H9 (cell line): ENCODE data around the gene ALDH5A1. TPM values are rescaled to one million over a fixed set of nuclear protein-coding genes. Genes with fewer than 3 reads are reported as not detected.

ENCODE experiments used
- DNase-seq: peaks from one replicate; pipeline ENCODE4 v3.0.0-alpha.2; 2017
- H2AFZ ChIP-seq: one replicate; pipeline ENCODE4 v1.6.1; 2013; ENCODE audit warnings: mild to moderate bottlenecking, low read length, control low read depth, moderate library complexity
- H2AK5ac ChIP-seq: 2 replicates; pipeline ENCODE4 v1.6.1; 2013; ENCODE audit warnings: low read length, control low read depth, mixed read lengths; ENCODE audit not compliant: insufficient read length
- H2BK120ac ChIP-seq: one replicate; pipeline ENCODE4 v1.6.1; 2013; ENCODE audit warnings: low read depth, mild to moderate bottlenecking, low read length, control low read depth, inconsistent platforms; ENCODE audit not compliant: poor library complexity, severe bottlenecking
- H2BK12ac ChIP-seq: 2 replicates; pipeline ENCODE4 v1.6.1; 2013; ENCODE audit warnings: low read length, control low read depth, mixed read lengths, low read depth; ENCODE audit not compliant: insufficient read length
- H2BK15ac ChIP-seq: 2 replicates; pipeline ENCODE4 v1.6.1; 2013; ENCODE audit warnings: low read depth, low read length, control low read depth
- H2BK20ac ChIP-seq: one replicate; pipeline ENCODE4 v1.6.1; 2013; ENCODE audit warnings: low read depth, mild to moderate bottlenecking, low read length, control low read depth, inconsistent platforms; ENCODE audit not compliant: poor library complexity, severe bottlenecking
- H2BK5ac ChIP-seq: 2 replicates; pipeline ENCODE4 v1.6.1; 2013; ENCODE audit warnings: low read length, control low read depth, mixed read lengths; ENCODE audit not compliant: insufficient read length
- H3K14ac ChIP-seq: 2 replicates; pipeline ENCODE4 v1.6.1; 2013; ENCODE audit warnings: low read length, control low read depth; ENCODE audit not compliant: insufficient read depth
- H3K18ac ChIP-seq: 2 replicates; pipeline ENCODE4 v1.6.1; 2013; ENCODE audit warnings: low read depth, mild to moderate bottlenecking, mixed read lengths, low read length, control low read depth; ENCODE audit not compliant: insufficient read length
- H3K23ac ChIP-seq: 2 replicates; pipeline ENCODE4 v1.6.1; 2013; ENCODE audit warnings: low read length, control low read depth, mixed read lengths, low read depth; ENCODE audit not compliant: insufficient read length
- H3K23me2 ChIP-seq: 2 replicates; pipeline ENCODE4 v1.6.1; 2013; ENCODE audit warnings: low read depth, mild to moderate bottlenecking, mixed read lengths, low read length, control low read depth; ENCODE audit not compliant: insufficient read length, poor library complexity, severe bottlenecking
- H3K27ac ChIP-seq: 2 replicates; pipeline ENCODE4 v1.5.1; 2013; ENCODE audit warnings: low read length, control low read depth, mixed read lengths, low read depth; ENCODE audit not compliant: insufficient read length
- H3K27me3 ChIP-seq: 2 replicates; pipeline ENCODE4 v1.6.1; 2013; ENCODE audit warnings: low read length, control low read depth, inconsistent platforms; ENCODE audit not compliant: insufficient read depth
- H3K4ac ChIP-seq: 2 replicates; pipeline ENCODE4 v1.6.1; 2013; ENCODE audit warnings: low read depth, mild to moderate bottlenecking, control low read depth, inconsistent platforms, low read length, moderate library complexity
- H3K4me1 ChIP-seq: 2 replicates; pipeline ENCODE4 v1.6.1; 2013; ENCODE audit warnings: low read length, control low read depth, inconsistent platforms; ENCODE audit not compliant: insufficient read depth
- H3K4me2 ChIP-seq: 2 replicates; pipeline ENCODE4 v1.6.1; 2013; ENCODE audit warnings: low read length, control low read depth, mixed read lengths; ENCODE audit not compliant: insufficient read length, insufficient read depth
- H3K56ac ChIP-seq: 2 replicates; pipeline ENCODE4 v1.6.1; 2013; ENCODE audit warnings: low read depth, mild to moderate bottlenecking, mixed read lengths, low read length, control low read depth; ENCODE audit not compliant: insufficient read length
- H3K79me1 ChIP-seq: 2 replicates; pipeline ENCODE4 v1.6.1; 2013; ENCODE audit warnings: low read depth, mild to moderate bottlenecking, moderate library complexity, low read length, control low read depth, inconsistent platforms; ENCODE audit not compliant: insufficient read depth, poor library complexity, severe bottlenecking
- H3K79me2 ChIP-seq: 2 replicates; pipeline ENCODE4 v1.6.1; 2013; ENCODE audit warnings: low read length, control low read depth, inconsistent platforms; ENCODE audit not compliant: insufficient read depth
- H3K9ac ChIP-seq: 2 replicates; pipeline ENCODE4 v1.6.1; 2013; ENCODE audit warnings: low read length, control low read depth, mixed read lengths; ENCODE audit not compliant: insufficient read length; ENCODE audit errors: extremely low read depth
- H3K9me3 ChIP-seq: one replicate; pipeline ENCODE4 v1.6.1; 2013; ENCODE audit warnings: low read depth, low read length, inconsistent platforms; ENCODE audit not compliant: control insufficient read depth
- H3T11ph ChIP-seq: one replicate; pipeline ENCODE4 v1.6.1; 2013; ENCODE audit warnings: mild to moderate bottlenecking, low read length, control low read depth, inconsistent platforms
- H4K20me1 ChIP-seq: one replicate; pipeline ENCODE4 v1.6.1; 2013; ENCODE audit not compliant: control insufficient read depth, insufficient read length, insufficient read depth
- H4K5ac ChIP-seq: 2 replicates; pipeline ENCODE4 v1.6.1; 2013; ENCODE audit warnings: low read depth, mild to moderate bottlenecking, mixed read lengths, low read length, control low read depth; ENCODE audit not compliant: insufficient read length
- H4K8ac ChIP-seq: replicated peaks from 2 replicates; pipeline ENCODE4 v1.6.1; 2013; ENCODE audit warnings: low read length, control low read depth, mixed read lengths, low read depth; ENCODE audit not compliant: insufficient read length
- H4K91ac ChIP-seq: 2 replicates; pipeline ENCODE4 v1.6.1; 2013; ENCODE audit warnings: low read depth, mild to moderate bottlenecking, moderate library complexity, mixed read lengths, low read length, control low read depth; ENCODE audit not compliant: insufficient read length
- H3K27ac Mint-ChIP-seq, 3 experiments: 2 replicates in 2 of 3; 3 replicates in 1 of 3; pipeline ENCODE4 v1.8.0; 2020 to 2021; ENCODE audit warnings: mixed read lengths in 3 of 3, mild to moderate bottlenecking in 1 of 3, moderate library complexity in 1 of 3
- H3K27me3 Mint-ChIP-seq: 2 replicates; pipeline ENCODE4 v1.8.0; 2021; ENCODE audit warnings: low read depth, mild to moderate bottlenecking, moderate library complexity, mixed read lengths
- H3K36me3 Mint-ChIP-seq, 3 experiments: 2 replicates in 2 of 3; 3 replicates in 1 of 3; pipeline ENCODE4 v1.8.0; 2020 to 2021; ENCODE audit warnings: low read depth in 3 of 3, mixed read lengths in 3 of 3; ENCODE audit not compliant: insufficient read depth in 1 of 3
- H3K4me1 Mint-ChIP-seq, 2 experiments: 2 replicates each; pipeline ENCODE4 v1.8.0; 2020; ENCODE audit warnings: mixed read lengths in 2 of 2
- H3K4me3 Mint-ChIP-seq, 2 experiments: 2 replicates in 1 of 2; 3 replicates in 1 of 2; pipeline ENCODE4 v1.8.0; 2020 to 2021; ENCODE audit warnings: mild to moderate bottlenecking in 2 of 2, mixed read lengths in 2 of 2, moderate library complexity in 1 of 2
- H3K9me3 Mint-ChIP-seq, 2 experiments: 2 replicates in 1 of 2; 3 replicates in 1 of 2; pipeline ENCODE4 v1.8.0; 2020; ENCODE audit warnings: mild to moderate bottlenecking in 2 of 2, mixed read lengths in 2 of 2, moderate library complexity in 1 of 2
- WGBS: extraction: QIAGEN DNeasy Blood & Tissue Kit; methylation state at CpG from one replicate; pipeline ENCODE4 v1.1.7; 2013; ENCODE audit warnings: missing lambda C conversion rate, low lambda C conversion rate, mixed read lengths; ENCODE audit not compliant: insufficient read length; ENCODE audit errors: extremely low coverage; 5-methylcytosine and 5-hydroxymethylcytosine counted together
- total RNA-seq: library from RNA; stranded (reverse); gene quantifications from 2 replicates; pipeline ENCODE4 v1.2.1, GENCODE V29; 2021
- TF ChIP-seq, protein P1 (sequence below): fragments of 200-600 bp; sonication (generic); conservative IDR thresholded peaks from 3 replicates; pipeline ENCODE4 v1.8.0; 2021; ENCODE audit warnings: antibody characterized with exemption, mild to moderate bottlenecking

The ALDH5A1 gene
- total RNA-seq, 1 experiment from 2014 or later, result 5.4 TPM

- H3K27me3 ChIP-seq, result no peaks in the 10 kb centered on the region
- no peaks in the 10 kb centered on the region for H3K79me1 ChIP-seq
- H3T11ph ChIP-seq, result no peak overlapping the region
- H3K14ac ChIP-seq, result no peak overlapping the region
- no peak overlapping the region for H2BK12ac ChIP-seq
- Mint-ChIP-seq H3K27ac (no peak overlapping the region), H3K36me3 (no peaks in the 10 kb centered on the region; a peak in 1 of 7 replicates), H3K4me1 (peaks cover 5 to 7% of the 10 kb centered on the region in 2 experiments), H3K27me3 (peaks cover 17% of the 10 kb centered on the region), H3K9me3 (no peaks in the 10 kb centered on the region), H3K4me3 (no peak overlapping the region)
- no peak overlapping the region for H3K4me2 ChIP-seq
- no peak overlapping the region for H2BK15ac ChIP-seq
- H3K56ac ChIP-seq, result no peak overlapping the region
- no CpG with 5 or more reads among the region's 4 CpGs for WGBS
- H2BK120ac ChIP-seq, result no peak overlapping the region
- no peak overlapping the region for H3K18ac ChIP-seq
- no peak overlapping the region for H3K9ac ChIP-seq
- TF ChIP-seq, protein P1, sequence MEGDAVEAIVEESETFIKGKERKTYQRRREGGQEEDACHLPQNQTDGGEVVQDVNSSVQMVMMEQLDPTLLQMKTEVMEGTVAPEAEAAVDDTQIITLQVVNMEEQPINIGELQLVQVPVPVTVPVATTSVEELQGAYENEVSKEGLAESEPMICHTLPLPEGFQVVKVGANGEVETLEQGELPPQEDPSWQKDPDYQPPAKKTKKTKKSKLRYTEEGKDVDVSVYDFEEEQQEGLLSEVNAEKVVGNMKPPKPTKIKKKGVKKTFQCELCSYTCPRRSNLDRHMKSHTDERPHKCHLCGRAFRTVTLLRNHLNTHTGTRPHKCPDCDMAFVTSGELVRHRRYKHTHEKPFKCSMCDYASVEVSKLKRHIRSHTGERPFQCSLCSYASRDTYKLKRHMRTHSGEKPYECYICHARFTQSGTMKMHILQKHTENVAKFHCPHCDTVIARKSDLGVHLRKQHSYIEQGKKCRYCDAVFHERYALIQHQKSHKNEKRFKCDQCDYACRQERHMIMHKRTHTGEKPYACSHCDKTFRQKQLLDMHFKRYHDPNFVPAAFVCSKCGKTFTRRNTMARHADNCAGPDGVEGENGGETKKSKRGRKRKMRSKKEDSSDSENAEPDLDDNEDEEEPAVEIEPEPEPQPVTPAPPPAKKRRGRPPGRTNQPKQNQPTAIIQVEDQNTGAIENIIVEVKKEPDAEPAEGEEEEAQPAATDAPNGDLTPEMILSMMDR, result no peak
- H4K20me1 ChIP-seq, result no peaks in the 10 kb centered on the region
- no peak overlapping the region for H2AK5ac ChIP-seq
- DNase-seq, result no peak
- H3K4ac ChIP-seq, result no peak overlapping the region
- no peaks in the 10 kb centered on the region for H3K79me2 ChIP-seq
- no peak overlapping the region for H3K23ac ChIP-seq
- H3K27ac ChIP-seq, result no peak overlapping the region
- no peak overlapping the region for H2BK5ac ChIP-seq
- no peaks in the 10 kb centered on the region for H3K9me3 ChIP-seq
- no peak overlapping the region for H2AFZ ChIP-seq
- H3K23me2 ChIP-seq, result no peaks in the 10 kb centered on the region
- H2BK20ac ChIP-seq, result no peak overlapping the region
- H3K4me1 ChIP-seq, result no peaks in the 10 kb centered on the region
- no peak overlapping the region for H4K91ac ChIP-seq
- H4K5ac ChIP-seq, result no peak overlapping the region
- no peak overlapping the region for H4K8ac ChIP-seq
These were observed 73.9 kb downstream of the ALDH5A1 start for GRCh38 chr6:24568683-24569082.
